Uterus (tissue), 2 donors: Measurements from ENCODE around the gene DNAJC11.

Experiments
- POLR2A ChIP-seq, 2 donors: fragments of 450-650 bp; IDR thresholded peaks; one replicate each; pipeline ENCODE4 v1.6.1; 2016; ENCODE audit warnings: antibody characterized with exemption in 2 of 2, mild to moderate bottlenecking in 1 of 2, moderate library complexity in 1 of 2
- TF ChIP-seq, protein P1 (sequence below), 4 experiments: fragments of 200-600 bp in 2 of 4; fragments of 450-650 bp in 2 of 4; sonication (generic) in 2 of 4; IDR thresholded peaks; one replicate each; pipeline ENCODE4 v1.5.1; 2016 to 2019; ENCODE audit warnings: antibody characterized with exemption in 4 of 4, mild to moderate bottlenecking in 2 of 4, moderate library complexity in 1 of 4

DNA sequence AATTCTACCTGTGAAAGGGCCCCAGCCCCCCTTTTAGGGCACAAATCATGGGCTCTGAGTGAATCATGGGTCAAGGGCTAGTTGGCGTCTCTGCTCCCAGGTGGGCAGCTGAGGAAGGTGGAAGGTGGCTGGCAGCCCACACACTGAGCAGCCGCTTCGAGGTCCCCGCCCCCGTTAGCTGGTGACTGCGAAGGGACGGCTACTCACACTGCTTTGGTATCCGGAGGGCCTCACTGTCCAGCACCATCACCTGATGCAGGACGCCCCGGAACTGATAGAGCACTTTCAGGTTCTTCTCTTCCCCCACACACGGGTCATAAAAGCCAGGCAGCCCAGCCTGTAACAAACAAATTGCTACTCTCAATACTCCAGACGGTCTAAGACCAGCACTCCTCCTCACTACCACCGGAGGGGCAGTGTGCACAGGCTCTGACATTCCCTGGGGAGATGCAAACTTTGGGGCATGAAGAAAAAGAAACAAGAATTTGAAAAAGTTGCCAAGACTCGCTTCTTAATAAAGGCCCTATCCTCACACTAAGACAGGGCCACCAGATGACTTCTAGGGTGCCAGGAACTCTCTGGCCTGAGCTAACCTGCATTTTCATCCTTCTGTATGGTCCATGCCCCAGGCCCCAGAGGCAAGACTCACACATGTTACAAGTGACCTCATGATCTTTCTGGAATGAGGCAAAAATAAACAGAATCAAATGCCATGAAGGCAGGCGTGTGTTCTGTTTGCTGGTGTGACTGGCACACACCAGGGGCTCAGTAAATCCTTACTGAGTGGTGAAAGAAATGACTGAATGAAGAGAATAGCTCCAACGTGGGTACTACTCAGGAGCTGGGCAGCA is 65.5 kb downstream of the DNAJC11 start:
- TF ChIP-seq, protein P1, sequence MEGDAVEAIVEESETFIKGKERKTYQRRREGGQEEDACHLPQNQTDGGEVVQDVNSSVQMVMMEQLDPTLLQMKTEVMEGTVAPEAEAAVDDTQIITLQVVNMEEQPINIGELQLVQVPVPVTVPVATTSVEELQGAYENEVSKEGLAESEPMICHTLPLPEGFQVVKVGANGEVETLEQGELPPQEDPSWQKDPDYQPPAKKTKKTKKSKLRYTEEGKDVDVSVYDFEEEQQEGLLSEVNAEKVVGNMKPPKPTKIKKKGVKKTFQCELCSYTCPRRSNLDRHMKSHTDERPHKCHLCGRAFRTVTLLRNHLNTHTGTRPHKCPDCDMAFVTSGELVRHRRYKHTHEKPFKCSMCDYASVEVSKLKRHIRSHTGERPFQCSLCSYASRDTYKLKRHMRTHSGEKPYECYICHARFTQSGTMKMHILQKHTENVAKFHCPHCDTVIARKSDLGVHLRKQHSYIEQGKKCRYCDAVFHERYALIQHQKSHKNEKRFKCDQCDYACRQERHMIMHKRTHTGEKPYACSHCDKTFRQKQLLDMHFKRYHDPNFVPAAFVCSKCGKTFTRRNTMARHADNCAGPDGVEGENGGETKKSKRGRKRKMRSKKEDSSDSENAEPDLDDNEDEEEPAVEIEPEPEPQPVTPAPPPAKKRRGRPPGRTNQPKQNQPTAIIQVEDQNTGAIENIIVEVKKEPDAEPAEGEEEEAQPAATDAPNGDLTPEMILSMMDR (IDR thresholded peaks at IDR 0.05) = no peak
- no peak for TF ChIP-seq POLR2A (IDR thresholded peaks at IDR 0.05)
